ENCODE data around the gene BTG2. TPM values are rescaled to one million over a fixed set of nuclear protein-coding genes. Genes with fewer than 3 reads are reported as not detected.

Gene BTG2
- total RNA-seq, 4 donors from 2014 or later, result 74.5 to 169 (median 116) TPM

- Histone ChIP-seq H3K9me3 (no peaks in the 10 kb centered on the region), H3K36me3 (no peaks in the 10 kb centered on the region), H3K27ac (peak overlapping the region; percentile 94 to 96 (median 94)), H3K4me3 (peak overlapping the region in 1 of 2 donors; percentile 33), H3K27me3 (no peaks in the 10 kb centered on the region), H3K4me1 (peaks cover 3 to 87% (median 43%) of the 10 kb centered on the region in 3 donors)
- 85% methylated on average over 4 of the region's 12 CpGs; no CpG with 5 or more reads in 1 of the 2 donors for WGBS, 2 donors (ENCODE audit: low coverage in 1 of 2)
- ATAC-seq, result no peak
- TF ChIP-seq CTCF (IDR thresholded peaks at IDR 0.05), result no peak
- TF ChIP-seq POLR2AphosphoS5 (IDR thresholded peaks at IDR 0.05), result peak; percentile 45
- no peak for TF ChIP-seq EP300 (IDR thresholded peaks at IDR 0.05)
- TF ChIP-seq POLR2A (IDR thresholded peaks at IDR 0.05), result no peak
Measured at GRCh38 chr1:203273869-203274602, 31.3 kb upstream of the BTG2 start.

- Histone ChIP-seq H3K9me3 (no peaks in the 10 kb centered on the region), H3K36me3 (no peaks in the 10 kb centered on the region), H3K27me3 (no peaks in the 10 kb centered on the region), H3K4me3 (peak overlapping the region in 1 of 2 donors; percentile 33), H3K4me1 (peaks cover 6 to 92% (median 48%) of the 10 kb centered on the region in 3 donors), H3K27ac (peak overlapping the region; percentile 94 to 96 (median 94))
- ATAC-seq, result peak; percentile 48
- TF ChIP-seq EP300 (IDR thresholded peaks at IDR 0.05), result peak; percentile 93
- TF ChIP-seq CTCF (IDR thresholded peaks at IDR 0.05), result peak in 1 of 4 experiments; percentile 15
- peak; percentile 98 for TF ChIP-seq POLR2AphosphoS5 (IDR thresholded peaks at IDR 0.05)
- peak in 1 of 2 donors; percentile 17 for TF ChIP-seq POLR2A (IDR thresholded peaks at IDR 0.05)
- 37 to 45% methylated on average over 3 to 7 of the region's 12 CpGs for whole genome bisulfite sequencing, 2 donors (ENCODE audit: low coverage in 1 of 2)
Measured at GRCh38 chr1:203274603-203275381, 30.5 kb upstream of the BTG2 start.

- H3K4me1 ChIP-seq, result peaks cover 6 to 99% (median 48%) of the 10 kb centered on the region in 3 donors
- ATAC-seq, result no peak
- no peaks in the 10 kb centered on the region for H3K27me3 ChIP-seq
- no peak for TF ChIP-seq POLR2A (IDR thresholded peaks at IDR 0.05)
- H3K9me3 ChIP-seq, result no peaks in the 10 kb centered on the region
- H3K4me3 ChIP-seq, result no peak overlapping the region
- 93% methylated on average over 3 to 6 of the region's 11 CpGs for WGBS, 2 donors (ENCODE audit: low coverage in 1 of 2)
- peak overlapping the region; percentile 94 to 96 (median 94) for H3K27ac ChIP-seq
- no peaks in the 10 kb centered on the region for H3K36me3 ChIP-seq
Measured at GRCh38 chr1:203275656-203276272, 29.6 kb upstream of the BTG2 start.

GRCh38 chr1:203276408-203276807 lies 28.9 kb upstream of the BTG2 start:
- H3K27me3 ChIP-seq, result no peaks in the 10 kb centered on the region
- H3K4me1 ChIP-seq, result peaks cover 6 to 99% (median 48%) of the 10 kb centered on the region in 3 donors
- TF ChIP-seq POLR2A (IDR thresholded peaks at IDR 0.05), result no peak
- TF ChIP-seq POLR2AphosphoS5 (IDR thresholded peaks at IDR 0.05), result no peak
- TF ChIP-seq CTCF (IDR thresholded peaks at IDR 0.05), result no peak
- TF ChIP-seq EP300 (IDR thresholded peaks at IDR 0.05), result no peak
- no peak overlapping the region for H3K4me3 ChIP-seq
- no peaks in the 10 kb centered on the region for H3K9me3 ChIP-seq
- WGBS, 2 donors (ENCODE audit: low coverage in 1 of 2), result 80 to 91% methylated on average over 1 to 5 of the region's 5 CpGs
- peak overlapping the region; percentile 94 to 96 (median 95) for H3K27ac ChIP-seq
- H3K36me3 ChIP-seq, result no peaks in the 10 kb centered on the region
- no peak for ATAC-seq

- Histone ChIP-seq H3K4me1 (peaks cover 6 to 99% (median 48%) of the 10 kb centered on the region in 3 donors), H3K4me3 (no peak overlapping the region), H3K9me3 (no peaks in the 10 kb centered on the region), H3K27ac (peak overlapping the region; percentile 94 to 96 (median 95)), H3K36me3 (no peaks in the 10 kb centered on the region), H3K27me3 (no peaks in the 10 kb centered on the region)
- ATAC-seq, result no peak
- WGBS, 2 donors (ENCODE audit: low coverage in 1 of 2), result 90% methylated on average over 1 of the region's 9 CpGs; no CpG with 5 or more reads in 1 of the 2 donors
- TF ChIP-seq POLR2A (IDR thresholded peaks at IDR 0.05) (no peak), EP300 (IDR thresholded peaks at IDR 0.05) (no peak), CTCF (IDR thresholded peaks at IDR 0.05) (no peak), POLR2AphosphoS5 (IDR thresholded peaks at IDR 0.05) (no peak)
Measured at GRCh38 chr1:203276916-203277545, 28.3 kb upstream of the BTG2 start.
